ENCODE results near the gene SMIM10L2A.
"Not testable (repeated sequence)": the region's sequence is repeated elsewhere in the genome, so short reads cannot be mapped to it uniquely, and the experiment has no call there.

The SMIM10L2A gene

GRCh38 chrX:135421932-135422809 is at the start of gene SMIM10L2A:
Gene SMIM10L2A, plus strand, starts transcription at chrX:135421944. Its CDS starts 188 bp downstream, at chrX:135422132.
- intact Hi-C loops (cut with DNase I), result no loop called here

GRCh38 chrX:135373357-135373756 is 48.4 kb upstream of the SMIM10L2A start:
- intact Hi-C loops (cut with DNase I), result no loop called here
- DNase-seq, result no peak

More at GRCh38 chrX:135421932-135422809, at the start of gene SMIM10L2A:
- DNase-seq, result peak in 1 of 10 donors; percentile 70

- DNase-seq, result no peak
- intact Hi-C loops (cut with DNase I), result no loop called here
Measured at GRCh38 chrX:135382260-135382659, 39.5 kb upstream of the SMIM10L2A start.

DNA sequence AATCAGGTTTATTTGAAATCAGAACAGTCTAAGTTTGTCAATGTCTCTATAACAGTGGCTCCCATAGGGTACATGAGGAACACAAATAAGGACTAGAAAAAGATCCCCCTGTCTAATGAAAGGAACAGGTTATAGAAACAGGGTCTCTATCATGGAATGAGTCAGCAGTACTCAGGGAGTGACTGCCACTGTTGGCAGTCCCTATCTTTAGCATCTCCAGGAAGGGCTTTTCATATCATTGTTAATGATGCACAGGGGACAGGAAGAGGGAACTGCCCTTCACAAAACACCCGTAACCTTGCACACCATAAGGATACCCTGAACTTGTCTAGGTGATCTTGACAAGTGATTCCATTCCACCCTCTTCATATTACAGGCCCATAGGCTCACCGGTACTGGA is 38.5 kb upstream of the SMIM10L2A start:
- intact Hi-C loops (cut with DNase I), result no loop called here
- no peak for DNase-seq

DNA sequence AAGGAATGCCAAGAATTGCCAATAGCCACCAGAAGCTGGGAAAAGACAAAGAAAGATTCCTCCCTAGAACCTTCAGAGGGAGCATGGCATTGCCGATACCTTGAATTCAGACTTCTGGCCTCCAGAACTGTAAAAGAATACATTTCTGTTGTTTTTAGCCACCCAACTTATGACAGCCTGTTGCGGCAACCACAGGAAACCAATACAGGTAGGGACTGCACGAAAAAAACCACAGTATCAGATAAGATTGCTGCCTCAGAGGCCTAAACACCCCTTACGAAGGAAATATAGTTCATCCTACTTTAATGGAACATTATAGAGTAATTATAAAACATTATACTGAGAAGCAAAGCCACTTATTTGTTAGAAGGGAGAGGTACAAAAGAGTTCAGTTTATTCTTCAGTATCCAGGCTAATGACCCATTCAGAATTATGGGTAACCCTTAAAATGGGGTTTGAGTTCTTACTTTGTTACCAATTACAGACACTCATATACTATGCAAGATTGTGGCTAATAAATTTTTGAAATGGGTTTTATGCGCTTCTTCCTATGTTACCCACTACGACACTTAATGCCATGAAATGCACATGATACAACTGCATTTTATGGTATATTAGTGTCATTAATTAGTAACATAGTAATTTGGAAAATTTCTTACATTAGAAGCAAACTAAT is 37.4 kb upstream of the SMIM10L2A start:
- intact Hi-C loops (cut with DNase I), result no loop called here

GRCh38 chrX:135388841-135389240 is 32.9 kb upstream of the SMIM10L2A start:
- intact Hi-C loops (cut with DNase I), result no loop called here
- no peak for DNase-seq

More for the DNA sequence above, 37.4 kb upstream of the SMIM10L2A start:
- no peak for DNase-seq

DNA sequence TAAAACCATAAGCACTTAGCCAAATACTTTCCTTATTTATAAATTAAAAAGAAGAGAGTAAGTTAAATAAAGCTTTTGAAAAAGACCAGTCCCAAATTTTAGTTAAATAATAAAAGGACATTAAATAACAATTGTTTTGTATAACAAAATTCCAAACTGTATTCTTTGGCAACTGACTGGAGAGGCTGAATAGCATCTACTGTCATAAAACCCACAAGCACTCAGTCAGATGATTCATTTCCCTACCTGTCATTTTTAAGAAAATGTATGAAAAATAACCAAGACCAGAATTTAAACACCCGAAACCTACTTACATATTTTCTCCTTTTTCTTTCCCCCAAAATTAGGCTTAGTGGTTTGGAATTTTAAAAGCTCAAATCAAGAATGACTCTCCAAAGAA is 32.5 kb upstream of the SMIM10L2A start:
- no peak for DNase-seq
- intact Hi-C loops (cut with DNase I), result no loop called here

DNA sequence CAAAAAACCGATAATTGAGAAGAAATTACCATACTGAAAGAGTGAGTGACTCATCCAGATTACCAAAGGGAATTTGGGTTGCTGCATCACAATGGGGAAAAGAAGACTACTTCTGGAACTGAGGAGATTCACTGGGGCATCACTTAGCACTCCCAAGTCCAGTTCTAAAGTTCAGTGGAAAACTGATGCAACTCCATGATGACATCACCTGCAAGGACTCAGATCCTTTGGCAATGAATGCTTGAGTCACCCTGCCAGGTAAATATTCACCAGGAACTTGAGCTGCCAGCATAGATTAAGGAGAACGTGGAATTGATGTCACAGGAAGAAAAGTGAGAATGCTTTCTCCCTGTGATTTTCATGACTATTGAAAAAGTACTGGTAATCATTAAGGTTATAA is 32.0 kb upstream of the SMIM10L2A start:
- no peak for DNase-seq
- intact Hi-C loops (cut with DNase I), result no loop called here

GRCh38 chrX:135391734-135392133 is 30.0 kb upstream of the SMIM10L2A start:
- intact Hi-C loops (cut with DNase I), result no loop called here

GRCh38 chrX:135393051-135393450 is 28.7 kb upstream of the SMIM10L2A start:
- DNase-seq, result no peak
- intact Hi-C loops (cut with DNase I), result no loop called here

More at GRCh38 chrX:135391734-135392133, 30.0 kb upstream of the SMIM10L2A start:
- no peak for DNase-seq

- no peak for DNase-seq
- intact Hi-C loops (cut with DNase I), result no loop called here
Measured at GRCh38 chrX:135395064-135395463, 26.7 kb upstream of the SMIM10L2A start.

- no peak for DNase-seq
- intact Hi-C loops (cut with DNase I), result no loop called here
Measured at GRCh38 chrX:135396109-135396508, 25.6 kb upstream of the SMIM10L2A start.

DNA sequence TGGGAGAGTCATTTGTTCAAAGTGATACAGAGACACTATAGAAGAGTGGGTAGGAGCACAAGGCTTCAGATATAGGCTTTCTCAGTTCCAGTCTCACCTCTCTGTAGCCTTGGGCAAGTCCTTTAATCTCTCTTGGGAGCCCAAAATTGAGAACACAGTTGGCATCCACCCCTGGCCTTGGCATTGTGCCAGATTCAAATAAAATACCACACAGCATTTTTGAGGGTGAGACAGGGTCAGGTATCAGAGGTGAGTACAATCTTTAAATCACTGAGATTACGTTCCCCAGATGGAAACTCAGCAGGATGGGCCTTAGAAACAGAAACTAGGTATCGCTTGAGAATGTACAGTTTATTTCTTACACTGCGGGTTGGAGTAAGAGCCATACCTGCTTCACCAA is 25.2 kb upstream of the SMIM10L2A start:
- no peak for DNase-seq
- intact Hi-C loops (cut with DNase I), result no loop called here

- no peak for DNase-seq
- intact Hi-C loops (cut with DNase I), result no loop called here
Measured at GRCh38 chrX:135397652-135398051, 24.1 kb upstream of the SMIM10L2A start.

DNA sequence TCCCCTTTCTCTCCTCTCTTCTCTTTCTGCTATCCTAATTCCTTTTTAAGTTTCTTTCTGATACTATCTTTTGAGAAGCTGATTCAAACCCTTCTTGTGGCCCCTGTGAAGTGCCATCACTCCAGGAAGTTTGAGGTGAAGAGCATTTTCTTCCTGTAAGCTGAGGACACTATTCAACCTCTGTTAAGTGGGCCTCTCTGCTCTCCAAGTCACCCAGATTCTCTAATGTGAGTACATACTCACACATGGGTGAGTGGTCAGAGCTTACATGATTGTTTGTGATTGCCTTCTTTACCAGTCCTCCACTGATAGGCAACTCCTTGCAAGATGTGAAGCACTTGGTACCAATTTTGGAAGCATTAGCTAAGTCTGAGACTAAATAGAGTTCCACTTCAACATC is 18.4 kb upstream of the SMIM10L2A start:
- DNase-seq, result no peak
- intact Hi-C loops (cut with DNase I), result no loop called here

- intact Hi-C loops (cut with DNase I); DNase-seq: not testable (repeated sequence)
Measured at GRCh38 chrX:135406428-135406827, 15.3 kb upstream of the SMIM10L2A start.

DNA sequence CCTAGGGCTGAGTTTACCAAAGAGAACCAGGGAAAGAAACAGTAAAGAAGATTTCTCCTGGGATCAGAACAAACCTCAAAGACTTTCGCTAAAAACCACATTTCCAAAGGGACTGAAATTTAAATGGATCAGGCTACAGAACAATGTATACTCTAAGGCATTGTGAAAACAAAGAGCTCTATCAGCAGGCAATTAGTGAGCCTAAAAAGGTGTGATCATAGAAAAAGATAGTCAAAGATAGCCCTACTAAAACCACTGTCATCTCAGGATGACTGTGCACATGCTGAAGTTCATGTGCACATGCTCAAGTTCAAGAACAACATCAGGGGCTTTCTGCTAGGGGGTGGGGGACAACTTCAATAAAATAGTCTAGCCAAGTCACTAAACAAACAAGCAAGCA is 12.9 kb upstream of the SMIM10L2A start:
- intact Hi-C loops (cut with DNase I), result no loop called here
- DNase-seq, result no peak

DNA sequence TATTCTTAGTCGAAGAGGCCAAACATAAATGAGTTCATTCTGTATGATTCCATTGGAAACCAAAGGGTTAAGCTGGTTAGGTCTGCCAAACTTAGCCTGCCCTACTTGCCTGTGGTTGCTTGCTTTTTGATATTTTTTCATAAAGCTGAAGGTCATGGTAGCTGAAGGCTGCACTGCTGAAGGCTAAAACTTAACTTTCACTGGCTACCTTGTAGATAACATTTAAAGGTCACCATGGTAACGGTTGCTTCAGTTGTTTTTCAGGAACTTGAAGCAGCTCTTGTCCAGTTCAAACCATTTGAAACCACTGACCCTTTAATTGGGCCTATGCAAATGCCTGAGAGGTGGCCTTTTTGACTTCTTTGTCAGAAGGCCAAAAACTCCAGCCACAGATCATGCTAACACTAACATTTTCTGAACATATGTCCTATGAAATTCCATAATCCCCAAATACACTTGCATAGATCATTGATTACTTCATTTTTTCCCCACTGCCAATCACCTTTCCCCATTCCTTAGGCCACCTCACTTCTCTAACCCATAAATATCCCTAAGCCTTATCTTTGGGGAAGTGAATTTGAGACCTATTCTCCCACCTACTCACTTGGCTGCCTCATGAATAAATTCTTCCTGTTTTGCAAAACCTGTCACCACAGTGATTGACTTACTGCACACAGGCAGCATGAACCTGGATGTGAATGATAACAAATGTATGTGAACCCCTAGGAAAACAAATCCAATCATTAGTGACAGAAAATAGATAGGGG is 10.7 kb upstream of the SMIM10L2A start:
- intact Hi-C loops (cut with DNase I), result no loop called here
- DNase-seq, result no peak

DNA sequence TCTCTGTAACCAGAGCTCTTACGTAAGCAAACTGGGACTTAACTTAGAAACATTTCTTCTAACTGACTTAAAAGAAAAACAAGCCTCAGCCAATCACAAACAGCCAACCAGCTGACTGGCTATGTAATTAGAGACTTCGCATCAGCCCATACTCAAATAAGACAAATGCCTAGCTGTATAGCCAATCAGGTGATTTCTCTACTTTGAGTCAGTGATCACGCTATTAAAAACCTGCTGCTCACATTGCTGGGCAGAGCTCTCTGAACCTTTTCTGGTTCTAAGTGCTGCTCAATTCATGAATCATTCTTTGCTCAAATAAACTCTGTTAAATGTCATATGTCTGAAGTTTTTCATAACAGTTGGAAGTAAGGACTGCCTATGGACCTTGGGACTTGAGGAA is 9.9 kb upstream of the SMIM10L2A start:
- intact Hi-C loops (cut with DNase I), result no loop called here
- DNase-seq, result no peak

DNA sequence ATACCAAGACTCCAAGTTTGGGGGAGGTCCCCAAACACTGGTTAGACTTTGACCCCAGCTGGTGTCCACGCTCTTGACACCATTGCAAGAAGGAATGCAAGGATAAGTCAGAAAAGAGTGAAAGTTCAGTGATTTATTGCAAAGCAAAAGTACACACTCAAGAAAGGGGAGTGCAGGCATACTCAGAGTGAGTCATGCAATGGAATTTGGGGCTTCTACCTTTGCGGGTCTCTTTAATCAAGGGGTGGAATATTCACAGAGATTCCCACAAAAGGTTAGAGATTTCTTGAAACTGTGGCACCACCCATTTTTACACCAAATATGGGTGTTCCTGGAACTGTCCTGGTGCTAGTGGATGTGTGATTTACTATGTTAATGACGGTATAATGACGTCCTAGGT is 5.2 kb upstream of the SMIM10L2A start:
- no peak for DNase-seq

GRCh38 chrX:135420831-135421230 is 913 bp upstream of the SMIM10L2A start:
- no peak for DNase-seq
- intact Hi-C loops (cut with DNase I), result no loop called here

More for the DNA sequence above, 5.2 kb upstream of the SMIM10L2A start:
- intact Hi-C loops (cut with DNase I), result no loop called here
